HEK293 (cell line): ENCODE measurements around the gene SH3YL1.

ENCODE experiments used
- CTCF ChIA-PET: fragments of 350-600 bp; formaldehyde crosslinking; extraction: SDS; loops from one replicate; lab custom pipeline; 2021; ENCODE audit warnings: antibody characterized with exemption; lab: Yijun Ruan, JAX
- POLR2A ChIA-PET: fragments of 300-600 bp; formaldehyde crosslinking; extraction: SDS; loops from one replicate; lab custom pipeline; 2020; ENCODE audit warnings: antibody characterized with exemption, inconsistent platforms; lab: Yijun Ruan, JAX
- H3K27ac ChIP-seq: fragments of 200-500 bp; sonication (Bioruptor generic); 2 replicates; pipeline ENCODE4 v1.5.1; 2014; ENCODE audit warnings: low read depth, low read length, control low read depth, inconsistent platforms; ENCODE audit errors: extremely low read depth
- H3K36me3 ChIP-seq, 2 experiments: fragments of 200-500 bp in 1 of 2; sonication (Bioruptor generic) in 1 of 2; 1 replicate in 1 of 2; 2 replicates in 1 of 2; pipeline ENCODE4 v1.5.1; 2014 to 2017; ENCODE audit warnings: inconsistent platforms in 2 of 2, low read length in 2 of 2; ENCODE audit not compliant: control insufficient read depth in 2 of 2, insufficient read depth in 1 of 2
- H3K4me1 ChIP-seq: fragments of 200-500 bp; sonication (Bioruptor generic); 2 replicates; pipeline ENCODE4 v1.5.1; 2014; ENCODE audit warnings: mild to moderate bottlenecking, low read length, inconsistent platforms; ENCODE audit not compliant: control insufficient read depth, insufficient read depth
- H3K4me3 ChIP-seq: 2 replicates; pipeline ENCODE4 v1.5.1; 2011; ENCODE audit warnings: low read depth, mild to moderate bottlenecking, control low read depth, low read length, moderate library complexity
- H3K9me3 ChIP-seq: fragments of 200-500 bp; sonication (Bioruptor generic); 2 replicates; pipeline ENCODE4 v1.5.1; 2014; ENCODE audit warnings: low read depth, low read length, inconsistent platforms; ENCODE audit not compliant: control insufficient read depth, insufficient read depth
- ZBTB21 ChIP-seq: fragments of 450-650 bp; formaldehyde crosslinking; IDR thresholded peaks from 2 replicates; pipeline ENCODE4 v1.5.1; 2017; ENCODE audit warnings: missing biosample characterization, missing genetic modification characterization
- ZNF132 ChIP-seq: fragments of 450-650 bp; formaldehyde crosslinking; IDR thresholded peaks from 2 replicates; pipeline ENCODE4 v1.5.1; 2017; ENCODE audit warnings: missing biosample characterization, missing genetic modification characterization, borderline replicate concordance
- ZNF366 ChIP-seq: fragments of 450-650 bp; formaldehyde crosslinking; conservative IDR thresholded peaks from 2 replicates; pipeline ENCODE4 v1.5.1; 2016; ENCODE audit warnings: missing biosample characterization, missing genetic modification characterization
- ZNF501 ChIP-seq: fragments of 450-650 bp; formaldehyde crosslinking; IDR thresholded peaks from 2 replicates; pipeline ENCODE4 v1.5.1; 2016; ENCODE audit warnings: missing biosample characterization, missing genetic modification characterization
- ZNF514 ChIP-seq: fragments of 450-650 bp; formaldehyde crosslinking; IDR thresholded peaks from 2 replicates; pipeline ENCODE4 v1.5.1; 2016; ENCODE audit warnings: missing biosample characterization, missing genetic modification characterization
- ZNF548 ChIP-seq: fragments of 450-650 bp; formaldehyde crosslinking; IDR thresholded peaks from 2 replicates; pipeline ENCODE4 v1.5.1; 2016; ENCODE audit warnings: missing biosample characterization, missing genetic modification characterization
- ZNF660 ChIP-seq: fragments of 450-650 bp; IDR thresholded peaks from 2 replicates; pipeline ENCODE4 v1.5.1; 2018; ENCODE audit warnings: missing biosample characterization, mild to moderate bottlenecking, missing genetic modification characterization
- ZNF843 ChIP-seq: fragments of 450-650 bp; formaldehyde crosslinking; IDR thresholded peaks from 2 replicates; pipeline ENCODE4 v1.5.1; 2016; ENCODE audit warnings: missing biosample characterization, missing genetic modification characterization
- TF ChIP-seq, protein P1 (sequence below): fragments of 450-650 bp; formaldehyde crosslinking; IDR thresholded peaks from 2 replicates; pipeline ENCODE4 v1.5.1; 2016; ENCODE audit warnings: missing biosample characterization, missing genetic modification characterization
- TF ChIP-seq, protein P2 (sequence below): fragments of 450-650 bp; formaldehyde crosslinking; IDR thresholded peaks from 2 replicates; pipeline ENCODE4 v1.5.1; 2016; ENCODE audit warnings: missing biosample characterization, missing genetic modification characterization
- TF ChIP-seq, protein P3 (sequence below): fragments of 450-650 bp; formaldehyde crosslinking; IDR thresholded peaks from 2 replicates; pipeline ENCODE4 v1.5.1; 2016; ENCODE audit warnings: missing biosample characterization, missing genetic modification characterization
- TF ChIP-seq, protein P4 (sequence below): fragments of 450-650 bp; formaldehyde crosslinking; IDR thresholded peaks from 2 replicates; pipeline ENCODE4 v1.5.1; 2016; ENCODE audit warnings: missing biosample characterization, missing genetic modification characterization
- TF ChIP-seq, protein P5 (sequence below): fragments of 450-650 bp; formaldehyde crosslinking; IDR thresholded peaks from 2 replicates; pipeline ENCODE4 v1.5.0; 2017; ENCODE audit warnings: missing biosample characterization, missing genetic modification characterization, borderline replicate concordance

Gene SH3YL1

DNA sequence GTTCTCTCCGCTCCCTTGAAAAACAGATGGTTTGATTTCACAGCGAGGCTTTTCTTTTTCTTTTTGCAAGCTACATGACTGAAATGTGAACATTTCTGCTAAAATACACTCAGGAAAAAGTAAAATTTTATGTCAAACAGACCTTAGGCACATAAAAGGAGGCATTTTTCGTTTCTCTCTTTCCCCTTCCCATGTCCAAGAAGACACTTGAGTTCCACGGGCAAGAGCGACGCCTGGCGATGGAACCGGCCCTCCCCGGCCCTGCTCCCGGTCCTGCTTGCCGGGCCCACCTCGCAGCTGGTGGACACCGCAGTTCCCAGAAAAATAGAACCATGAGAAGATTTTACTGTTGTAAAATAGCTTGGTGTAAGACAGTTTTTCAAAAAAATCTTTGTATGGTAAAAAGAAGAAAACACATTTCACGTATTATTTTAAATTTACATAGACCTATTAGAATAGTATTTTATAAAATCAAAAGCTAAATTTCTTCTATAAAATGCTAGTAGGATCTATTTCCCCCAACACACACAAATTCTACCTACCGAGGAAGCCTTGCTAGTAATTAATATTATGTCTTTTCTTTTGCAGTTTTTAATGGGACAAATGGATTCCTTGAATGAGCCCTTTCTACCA, 26.4 kb upstream of the SH3YL1 start:
- Histone ChIP-seq H3K36me3 (no peaks in the 10 kb centered on the region), H3K27ac (no peak overlapping the region), H3K9me3 (no peaks in the 10 kb centered on the region), H3K4me1 (no peaks in the 10 kb centered on the region), H3K4me3 (no peak overlapping the region)
- CTCF ChIA-PET = interaction anchor here (0.8 kb wide), 1 partner anchor 118 kb away, joined by 4 read pairs; no protein-coding TSS in a partner anchor
- POLR2A ChIA-PET = no interaction called here
- TF ChIP-seq ZBTB21 (tag by site-specific recombination) (no peak), ZNF132 (tag by site-specific recombination) (no peak), ZNF843 (tag by site-specific recombination) (no peak), ZNF660 (tag by site-specific recombination) (no peak)
- TF ChIP-seq, protein P1, sequence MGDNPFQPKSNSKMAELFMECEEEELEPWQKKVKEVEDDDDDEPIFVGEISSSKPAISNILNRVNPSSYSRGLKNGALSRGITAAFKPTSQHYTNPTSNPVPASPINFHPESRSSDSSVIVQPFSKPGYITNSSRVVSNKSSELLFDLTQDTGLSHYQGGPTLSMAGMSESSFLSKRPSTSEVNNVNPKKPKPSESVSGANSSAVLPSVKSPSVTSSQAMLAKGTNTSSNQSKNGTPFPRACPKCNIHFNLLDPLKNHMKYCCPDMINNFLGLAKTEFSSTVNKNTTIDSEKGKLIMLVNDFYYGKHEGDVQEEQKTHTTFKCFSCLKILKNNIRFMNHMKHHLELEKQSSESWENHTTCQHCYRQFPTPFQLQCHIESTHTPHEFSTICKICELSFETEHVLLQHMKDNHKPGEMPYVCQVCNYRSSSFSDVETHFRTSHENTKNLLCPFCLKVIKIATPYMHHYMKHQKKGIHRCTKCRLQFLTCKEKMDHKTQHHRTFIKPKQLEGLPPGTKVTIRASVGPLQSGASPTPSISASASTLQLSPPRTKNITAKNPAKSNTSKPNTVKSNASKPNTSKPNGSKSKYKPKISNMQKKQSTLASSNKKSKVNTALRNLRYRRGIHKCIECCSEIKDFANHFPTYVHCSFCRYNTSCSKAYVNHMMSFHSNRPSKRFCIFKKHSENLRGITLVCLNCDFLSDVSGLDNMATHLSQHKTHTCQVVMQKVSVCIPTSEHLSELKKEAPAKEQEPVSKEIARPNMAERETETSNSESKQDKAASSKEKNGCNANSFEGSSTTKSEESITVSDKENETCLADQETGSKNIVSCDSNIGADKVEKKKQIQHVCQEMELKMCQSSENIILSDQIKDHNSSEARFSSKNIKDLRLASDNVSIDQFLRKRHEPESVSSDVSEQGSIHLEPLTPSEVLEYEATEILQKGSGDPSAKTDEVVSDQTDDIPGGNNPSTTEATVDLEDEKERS (tag by site-specific recombination) = no peak
- TF ChIP-seq, protein P2, sequence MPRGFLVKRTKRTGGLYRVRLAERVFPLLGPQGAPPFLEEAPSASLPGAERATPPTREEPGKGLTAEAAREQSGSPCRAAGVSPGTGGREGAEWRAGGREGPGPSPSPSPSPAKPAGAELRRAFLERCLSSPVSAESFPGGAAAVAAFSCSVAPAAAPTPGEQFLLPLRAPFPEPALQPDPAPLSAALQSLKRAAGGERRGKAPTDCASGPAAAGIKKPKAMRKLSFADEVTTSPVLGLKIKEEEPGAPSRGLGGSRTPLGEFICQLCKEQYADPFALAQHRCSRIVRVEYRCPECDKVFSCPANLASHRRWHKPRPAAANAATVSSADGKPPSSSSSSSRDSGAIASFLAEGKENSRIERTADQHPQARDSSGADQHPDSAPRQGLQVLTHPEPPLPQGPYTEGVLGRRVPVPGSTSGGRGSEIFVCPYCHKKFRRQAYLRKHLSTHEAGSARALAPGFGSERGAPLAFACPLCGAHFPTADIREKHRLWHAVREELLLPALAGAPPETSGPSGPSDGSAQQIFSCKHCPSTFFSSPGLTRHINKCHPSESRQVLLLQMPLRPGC (tag by site-specific recombination) = no peak

DNA sequence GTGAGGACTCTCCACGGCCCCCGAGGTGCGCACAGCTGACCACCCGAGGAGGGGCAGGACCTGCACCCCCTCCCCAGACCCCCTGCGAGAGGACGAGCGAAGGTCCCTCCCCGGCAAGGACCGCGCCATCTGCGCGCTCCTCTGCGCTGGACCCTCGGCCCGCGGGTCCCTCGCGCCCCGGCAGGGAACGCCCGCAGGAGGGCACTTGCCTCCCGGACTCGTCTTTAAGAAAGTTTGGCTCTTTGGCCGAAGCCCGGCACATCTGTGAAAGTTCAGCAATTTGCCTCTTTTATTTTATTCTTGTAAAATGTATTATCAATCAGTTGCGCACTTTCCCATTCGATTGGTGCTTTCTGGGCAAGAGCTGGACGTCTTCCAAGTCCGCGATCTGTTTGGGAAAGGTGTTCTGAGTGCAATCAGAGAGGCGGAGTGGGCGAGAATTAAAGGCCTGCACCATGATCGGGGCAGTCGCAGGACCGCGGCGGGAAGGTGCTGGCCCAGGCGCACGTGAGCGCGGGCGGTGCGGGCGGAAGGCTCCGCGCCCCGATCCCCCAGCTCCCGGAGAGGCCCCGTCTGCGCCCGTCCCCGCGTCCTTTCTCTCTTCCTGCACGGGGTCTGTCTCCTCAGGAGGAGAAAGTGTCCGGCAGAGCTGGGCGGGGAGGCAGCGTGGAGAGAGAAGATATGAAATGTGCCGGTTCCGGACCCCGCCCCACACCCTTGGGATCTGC, 25.7 kb upstream of the SH3YL1 start:
- Histone ChIP-seq H3K36me3 (no peaks in the 10 kb centered on the region), H3K4me1 (no peaks in the 10 kb centered on the region), H3K4me3 (peak overlapping the region; percentile 12; the same call in 1 of the 2 replicates), H3K9me3 (no peaks in the 10 kb centered on the region), H3K27ac (no peak overlapping the region)
- TF ChIP-seq, protein P3, sequence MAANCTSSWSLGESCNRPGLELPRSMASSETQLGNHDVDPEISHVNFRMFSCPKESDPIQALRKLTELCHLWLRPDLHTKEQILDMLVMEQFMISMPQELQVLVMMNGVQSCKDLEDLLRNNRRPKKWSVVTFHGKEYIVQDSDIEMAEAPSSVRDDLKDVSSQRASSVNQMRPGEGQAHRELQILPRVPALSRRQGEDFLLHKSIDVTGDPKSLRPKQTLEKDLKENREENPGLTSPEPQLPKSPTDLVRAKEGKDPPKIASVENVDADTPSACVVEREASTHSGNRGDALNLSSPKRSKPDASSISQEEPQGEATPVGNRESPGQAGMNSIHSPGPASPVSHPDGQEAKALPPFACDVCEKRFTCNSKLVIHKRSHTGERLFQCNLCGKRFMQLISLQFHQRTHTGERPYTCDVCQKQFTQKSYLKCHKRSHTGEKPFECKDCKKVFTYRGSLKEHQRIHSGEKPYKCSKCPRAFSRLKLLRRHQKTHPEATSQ (tag by site-specific recombination) = no peak
- TF ChIP-seq ZNF514 (tag by site-specific recombination) = no peak
- TF ChIP-seq ZNF501 (tag by site-specific recombination) = no peak
- TF ChIP-seq, protein P4, sequence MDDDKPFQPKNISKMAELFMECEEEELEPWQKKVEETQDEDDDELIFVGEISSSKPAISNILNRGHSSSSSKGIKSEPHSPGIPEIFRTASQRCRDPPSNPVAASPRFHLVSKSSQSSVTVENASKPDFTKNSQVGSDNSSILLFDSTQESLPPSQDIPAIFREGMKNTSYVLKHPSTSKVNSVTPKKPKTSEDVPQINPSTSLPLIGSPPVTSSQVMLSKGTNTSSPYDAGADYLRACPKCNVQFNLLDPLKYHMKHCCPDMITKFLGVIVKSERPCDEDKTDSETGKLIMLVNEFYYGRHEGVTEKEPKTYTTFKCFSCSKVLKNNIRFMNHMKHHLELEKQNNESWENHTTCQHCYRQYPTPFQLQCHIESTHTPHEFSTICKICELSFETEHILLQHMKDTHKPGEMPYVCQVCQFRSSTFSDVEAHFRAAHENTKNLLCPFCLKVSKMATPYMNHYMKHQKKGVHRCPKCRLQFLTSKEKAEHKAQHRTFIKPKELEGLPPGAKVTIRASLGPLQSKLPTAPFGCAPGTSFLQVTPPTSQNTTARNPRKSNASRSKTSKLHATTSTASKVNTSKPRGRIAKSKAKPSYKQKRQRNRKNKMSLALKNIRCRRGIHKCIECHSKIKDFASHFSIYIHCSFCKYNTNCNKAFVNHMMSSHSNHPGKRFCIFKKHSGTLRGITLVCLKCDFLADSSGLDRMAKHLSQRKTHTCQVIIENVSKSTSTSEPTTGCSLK = no peak
- TF ChIP-seq, protein P5, sequence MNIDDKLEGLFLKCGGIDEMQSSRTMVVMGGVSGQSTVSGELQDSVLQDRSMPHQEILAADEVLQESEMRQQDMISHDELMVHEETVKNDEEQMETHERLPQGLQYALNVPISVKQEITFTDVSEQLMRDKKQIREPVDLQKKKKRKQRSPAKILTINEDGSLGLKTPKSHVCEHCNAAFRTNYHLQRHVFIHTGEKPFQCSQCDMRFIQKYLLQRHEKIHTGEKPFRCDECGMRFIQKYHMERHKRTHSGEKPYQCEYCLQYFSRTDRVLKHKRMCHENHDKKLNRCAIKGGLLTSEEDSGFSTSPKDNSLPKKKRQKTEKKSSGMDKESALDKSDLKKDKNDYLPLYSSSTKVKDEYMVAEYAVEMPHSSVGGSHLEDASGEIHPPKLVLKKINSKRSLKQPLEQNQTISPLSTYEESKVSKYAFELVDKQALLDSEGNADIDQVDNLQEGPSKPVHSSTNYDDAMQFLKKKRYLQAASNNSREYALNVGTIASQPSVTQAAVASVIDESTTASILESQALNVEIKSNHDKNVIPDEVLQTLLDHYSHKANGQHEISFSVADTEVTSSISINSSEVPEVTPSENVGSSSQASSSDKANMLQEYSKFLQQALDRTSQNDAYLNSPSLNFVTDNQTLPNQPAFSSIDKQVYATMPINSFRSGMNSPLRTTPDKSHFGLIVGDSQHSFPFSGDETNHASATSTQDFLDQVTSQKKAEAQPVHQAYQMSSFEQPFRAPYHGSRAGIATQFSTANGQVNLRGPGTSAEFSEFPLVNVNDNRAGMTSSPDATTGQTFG (tag by site-specific recombination) = no peak
- no peak for TF ChIP-seq ZNF548 (tag by site-specific recombination)
- no peak for TF ChIP-seq ZNF366 (tag by site-specific recombination)
- CTCF ChIA-PET = interaction anchor here (0.7 kb wide), 1 partner anchor 328 kb away, joined by 3 read pairs; no protein-coding TSS in a partner anchor
- POLR2A ChIA-PET = no interaction called here
